ENCODE results near the gene EHD1. TPM values are rescaled to one million over a fixed set of nuclear protein-coding genes. Genes with fewer than 3 reads are reported as not detected.
"Not testable (repeated sequence)": the region's sequence is repeated elsewhere in the genome, so short reads cannot be mapped to it uniquely, and the experiment has no call there.

The EHD1 gene
- total RNA-seq, 2 donors from 2014 or later, result 136 to 159 TPM

- Mint-ChIP-seq H3K4me3 (peak overlapping the region; percentile 67 to 91), H3K27me3 (ENCODE audit: low read depth) (no peaks in the 10 kb centered on the region), H3K36me3 (ENCODE audit: insufficient read depth in 2 of 2) (peaks cover 14 to 22% of the 10 kb centered on the region in 2 donors), H3K9me3 (no peaks in the 10 kb centered on the region), H3K27ac (peak overlapping the region; percentile 65), H3K4me1 (ENCODE audit: low read depth) (peaks cover 96% of the 10 kb centered on the region)
- ATAC-seq (replicated peaks in 1 of 2) (no peak), DNase-seq (no peak)
These were observed 24.7 kb downstream of the EHD1 start for GRCh38 chr11:64853709-64854108.

- H3K9me3 Mint-ChIP-seq, result no peaks in the 10 kb centered on the region
- peaks cover 14 to 19% of the 10 kb centered on the region in 2 donors for H3K36me3 Mint-ChIP-seq (ENCODE audit: insufficient read depth in 2 of 2)
- H3K4me1 Mint-ChIP-seq (ENCODE audit: low read depth), result peaks cover 96% of the 10 kb centered on the region
- no peaks in the 10 kb centered on the region for H3K27me3 Mint-ChIP-seq (ENCODE audit: low read depth)
- DNase-seq (no peak), ATAC-seq (replicated peaks in 1 of 2) (no peak)
- H3K4me3 Mint-ChIP-seq, result peak overlapping the region; percentile 67 to 91
- peak overlapping the region; percentile 85 for H3K27ac Mint-ChIP-seq
These were observed 25.5 kb downstream of the EHD1 start for GRCh38 chr11:64852804-64853509.

GRCh38 chr11:64851831-64852351, 26.5 kb downstream of the EHD1 start:
- H3K9me3 Mint-ChIP-seq, result no peaks in the 10 kb centered on the region
- ATAC-seq (replicated peaks in 1 of 2) (peak in 1 of 2 donors; percentile 6), DNase-seq (no peak)
- H3K27me3 Mint-ChIP-seq (ENCODE audit: low read depth), result no peaks in the 10 kb centered on the region
- peak overlapping the region; percentile 90 for H3K27ac Mint-ChIP-seq
- peaks cover 96% of the 10 kb centered on the region for H3K4me1 Mint-ChIP-seq (ENCODE audit: low read depth)
- H3K4me3 Mint-ChIP-seq, result peak overlapping the region; percentile 67 to 91
- peaks cover 14% of the 10 kb centered on the region in 2 donors for H3K36me3 Mint-ChIP-seq (ENCODE audit: insufficient read depth in 2 of 2)

GRCh38 chr11:64850979-64851567, 27.3 kb downstream of the EHD1 start:
- H3K27ac Mint-ChIP-seq, result peak overlapping the region; percentile 85
- peaks cover 90% of the 10 kb centered on the region for H3K4me1 Mint-ChIP-seq (ENCODE audit: low read depth)
- ATAC-seq (replicated peaks in 1 of 2) (peak; percentile 58 to 66), DNase-seq (peak; percentile 76 to 80)
- no peaks in the 10 kb centered on the region for H3K27me3 Mint-ChIP-seq (ENCODE audit: low read depth)
- H3K4me3 Mint-ChIP-seq, result peak overlapping the region; percentile 67 to 91
- no peaks in the 10 kb centered on the region for H3K9me3 Mint-ChIP-seq
- H3K36me3 Mint-ChIP-seq (ENCODE audit: insufficient read depth in 2 of 2), result peaks cover 14% of the 10 kb centered on the region in 2 donors

- peaks cover 6 to 8% of the 10 kb centered on the region in 2 donors for H3K36me3 Mint-ChIP-seq (ENCODE audit: insufficient read depth in 2 of 2)
- no peak overlapping the region for H3K4me3 Mint-ChIP-seq
- DNase-seq (no peak), ATAC-seq (replicated peaks in 1 of 2) (no peak)
- peaks cover 84% of the 10 kb centered on the region for H3K4me1 Mint-ChIP-seq (ENCODE audit: low read depth)
- H3K27ac Mint-ChIP-seq, result no peak overlapping the region
- H3K9me3 Mint-ChIP-seq, result no peaks in the 10 kb centered on the region
- no peaks in the 10 kb centered on the region for H3K27me3 Mint-ChIP-seq (ENCODE audit: low read depth)
These were observed 28.6 kb downstream of the EHD1 start for GRCh38 chr11:64849598-64850356.

- Mint-ChIP-seq H3K9me3 (no peaks in the 10 kb centered on the region), H3K4me3 (no peak overlapping the region), H3K36me3 (ENCODE audit: insufficient read depth in 2 of 2) (peaks cover 2 to 3% of the 10 kb centered on the region in 2 donors), H3K27me3 (ENCODE audit: low read depth) (no peaks in the 10 kb centered on the region), H3K27ac (no peak overlapping the region), H3K4me1 (ENCODE audit: low read depth) (peaks cover 77% of the 10 kb centered on the region)
- ATAC-seq (replicated peaks in 1 of 2) (no peak), DNase-seq (no peak)
These were observed 29.4 kb downstream of the EHD1 start for GRCh38 chr11:64848826-64849597.

- Mint-ChIP-seq H3K9me3 (no peaks in the 10 kb centered on the region), H3K4me3 (no peak overlapping the region), H3K27me3 (ENCODE audit: low read depth) (no peaks in the 10 kb centered on the region), H3K4me1 (ENCODE audit: low read depth) (peaks cover 77% of the 10 kb centered on the region), H3K27ac (peak overlapping the region; percentile 72), H3K36me3 (ENCODE audit: insufficient read depth in 2 of 2) (peaks cover 2 to 3% of the 10 kb centered on the region in 2 donors)
- no peak for ATAC-seq (replicated peaks in 1 of 2)
- DNase-seq, result no peak
These were observed 30.1 kb downstream of the EHD1 start for GRCh38 chr11:64848214-64848825.

- Mint-ChIP-seq H3K27ac (peak overlapping the region; percentile 48), H3K9me3 (no peaks in the 10 kb centered on the region), H3K27me3 (ENCODE audit: low read depth) (no peaks in the 10 kb centered on the region), H3K4me1 (ENCODE audit: low read depth) (peaks cover 69% of the 10 kb centered on the region), H3K4me3 (no peak overlapping the region), H3K36me3 (ENCODE audit: insufficient read depth in 2 of 2) (no peaks in the 10 kb centered on the region)
- peak; percentile 93 to 96 for DNase-seq
- ATAC-seq (replicated peaks in 1 of 2), result peak; percentile 64 to 68
These were observed 31.3 kb downstream of the EHD1 start for GRCh38 chr11:64846998-64847666.

GRCh38 chr11:64845776-64846129, 32.7 kb downstream of the EHD1 start:
- not testable (repeated sequence) for H3K9me3 Mint-ChIP-seq; ATAC-seq (replicated peaks in 1 of 2); H3K36me3 Mint-ChIP-seq (ENCODE audit: insufficient read depth in 2 of 2); DNase-seq; H3K27ac Mint-ChIP-seq; H3K27me3 Mint-ChIP-seq (ENCODE audit: low read depth)
- H3K4me1 Mint-ChIP-seq (ENCODE audit: low read depth), result peaks cover 56% of the 10 kb centered on the region
- H3K4me3 Mint-ChIP-seq, result peak overlapping the region in 1 of 2 donors; percentile 83

GRCh38 chr11:64845129-64845775, 33.2 kb downstream of the EHD1 start:
- Mint-ChIP-seq H3K9me3 (no peaks in the 10 kb centered on the region), H3K27ac (no peak overlapping the region), H3K4me3 (peak overlapping the region; percentile 55 to 83), H3K36me3 (ENCODE audit: insufficient read depth in 2 of 2) (no peaks in the 10 kb centered on the region), H3K4me1 (ENCODE audit: low read depth) (peaks cover 51% of the 10 kb centered on the region), H3K27me3 (ENCODE audit: low read depth) (no peaks in the 10 kb centered on the region)
- ATAC-seq (replicated peaks in 1 of 2) (no peak), DNase-seq (no peak)

GRCh38 chr11:64844330-64845128, 33.9 kb downstream of the EHD1 start, which contains the start of gene CDC42BPG:
TSS of gene CDC42BPG (minus strand) at chr11:64844653. CDS start at chr11:64844569, 84 bp downstream.
- peaks cover 43% of the 10 kb centered on the region for H3K4me1 Mint-ChIP-seq (ENCODE audit: low read depth)
- peak within 1 kb of the TSS; percentile 83 to 86 for H3K4me3 Mint-ChIP-seq
- peak within 1 kb of the TSS; percentile 67 for H3K27ac Mint-ChIP-seq
- no peaks in the 10 kb centered on the region for H3K9me3 Mint-ChIP-seq
- H3K36me3 Mint-ChIP-seq (ENCODE audit: insufficient read depth in 2 of 2), result no peaks in the 10 kb centered on the region
- H3K27me3 Mint-ChIP-seq (ENCODE audit: low read depth), result no peaks in the 10 kb centered on the region
- peak; percentile 79 to 81 for DNase-seq
- peak; percentile 72 to 74 for ATAC-seq (replicated peaks in 1 of 2)

Measured in activated T-cell treated with anti-CD3 and anti-CD28 coated beads, Interleukin-2, amount 50 U/mL, for 72 hours (primary cell).